COR-L47 (cell line): Measurements from ENCODE around the gene ASXL2.
"Not testable (repeated sequence)": the region's sequence is repeated elsewhere in the genome, so short reads cannot be mapped to it uniquely, and the experiment has no call there.

Experiments
- DNase-seq: peaks from one replicate; lab custom pipeline; 2025; lab: John Stamatoyannopoulos, UW

Gene ASXL2

GRCh38 chr2:25833566-25833965 lies 44.7 kb downstream of the ASXL2 start:
- DNase-seq, result no peak

DNA sequence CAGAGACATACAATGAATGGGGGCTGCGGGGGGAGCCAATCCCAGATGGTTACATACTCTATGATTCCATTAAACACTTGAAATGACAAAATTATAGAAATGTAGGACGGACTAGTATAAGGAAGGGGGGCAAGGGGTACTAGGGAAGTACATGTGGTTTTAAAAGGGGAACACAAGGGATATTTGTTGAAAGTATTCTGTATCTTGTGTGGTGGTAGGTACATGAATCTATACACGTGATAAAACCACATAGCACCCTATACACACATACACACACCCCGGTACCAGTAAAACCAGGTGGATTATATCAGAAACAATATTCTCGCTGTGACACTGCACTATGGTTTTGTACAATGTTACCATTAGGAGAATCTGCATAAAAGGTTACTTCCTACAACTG lies 45.4 kb downstream of the ASXL2 start:
- DNase-seq, result no peak

DNA sequence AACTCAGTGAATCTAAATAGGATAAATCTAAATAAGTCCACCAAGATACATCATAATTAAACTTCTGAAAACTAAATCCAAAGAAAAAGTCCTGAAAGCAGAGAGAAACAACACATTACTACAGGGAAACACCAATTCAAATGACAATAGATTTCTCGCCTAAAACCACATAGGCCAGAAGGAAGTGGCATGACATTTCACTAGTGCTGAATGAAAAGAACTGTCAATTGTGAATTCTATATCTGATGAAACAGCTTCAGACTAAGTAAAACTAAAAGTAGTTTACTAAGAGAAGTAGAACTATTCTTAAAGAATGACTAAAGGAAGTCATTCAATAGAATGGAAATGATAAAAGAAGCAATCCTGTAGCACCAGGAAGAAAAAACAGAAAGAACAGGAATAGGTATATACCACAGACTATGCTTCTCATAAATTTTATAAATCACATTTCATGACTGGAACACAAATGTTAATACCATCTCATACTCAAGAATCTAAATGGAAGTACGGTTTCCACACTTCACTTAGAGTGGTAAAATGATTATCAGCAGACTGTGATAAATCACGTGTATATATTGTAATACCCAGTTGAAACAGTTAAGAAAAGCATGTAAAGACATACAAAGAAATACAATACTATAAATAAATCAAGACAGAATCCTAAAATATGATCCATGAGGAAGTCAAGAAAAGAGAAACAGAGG lies 46.4 kb downstream of the ASXL2 start:
- no peak for DNase-seq

DNA sequence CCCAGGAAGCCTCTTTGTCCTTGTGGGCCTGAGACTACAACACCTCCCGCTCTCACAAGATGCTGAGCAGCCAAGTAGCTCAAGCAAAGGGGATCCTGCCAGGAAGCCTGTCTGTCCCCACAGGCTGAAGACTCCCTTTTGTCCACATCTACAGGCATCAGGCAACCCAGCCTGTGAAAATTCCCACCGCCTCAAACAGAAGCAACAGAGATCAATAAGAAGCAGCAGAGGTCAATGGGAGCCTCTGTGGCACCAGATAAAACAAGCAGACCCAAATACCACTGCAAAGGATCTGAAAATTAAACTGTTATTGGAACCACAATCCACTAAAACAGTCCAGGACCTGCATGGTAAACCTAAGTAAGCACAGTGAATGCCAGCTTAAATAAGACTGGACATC lies 48.5 kb downstream of the ASXL2 start:
- DNase-seq, result no peak

DNA sequence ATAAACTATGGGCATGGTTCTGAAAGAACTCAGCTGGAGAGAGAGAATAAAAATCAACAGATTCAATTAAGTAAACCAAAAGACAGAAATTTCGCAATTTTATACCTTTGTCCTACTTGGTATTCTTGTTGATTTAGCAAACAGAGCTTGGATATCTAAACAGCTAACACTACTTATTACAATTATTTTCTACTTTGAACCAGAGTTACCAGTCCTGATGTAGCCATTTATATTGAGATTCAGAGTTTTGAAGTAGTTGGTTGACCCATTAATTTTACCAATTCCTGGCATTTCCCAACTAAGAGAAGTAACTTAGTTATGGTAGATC lies 48.9 kb downstream of the ASXL2 start:
- DNase-seq, result no peak

DNA sequence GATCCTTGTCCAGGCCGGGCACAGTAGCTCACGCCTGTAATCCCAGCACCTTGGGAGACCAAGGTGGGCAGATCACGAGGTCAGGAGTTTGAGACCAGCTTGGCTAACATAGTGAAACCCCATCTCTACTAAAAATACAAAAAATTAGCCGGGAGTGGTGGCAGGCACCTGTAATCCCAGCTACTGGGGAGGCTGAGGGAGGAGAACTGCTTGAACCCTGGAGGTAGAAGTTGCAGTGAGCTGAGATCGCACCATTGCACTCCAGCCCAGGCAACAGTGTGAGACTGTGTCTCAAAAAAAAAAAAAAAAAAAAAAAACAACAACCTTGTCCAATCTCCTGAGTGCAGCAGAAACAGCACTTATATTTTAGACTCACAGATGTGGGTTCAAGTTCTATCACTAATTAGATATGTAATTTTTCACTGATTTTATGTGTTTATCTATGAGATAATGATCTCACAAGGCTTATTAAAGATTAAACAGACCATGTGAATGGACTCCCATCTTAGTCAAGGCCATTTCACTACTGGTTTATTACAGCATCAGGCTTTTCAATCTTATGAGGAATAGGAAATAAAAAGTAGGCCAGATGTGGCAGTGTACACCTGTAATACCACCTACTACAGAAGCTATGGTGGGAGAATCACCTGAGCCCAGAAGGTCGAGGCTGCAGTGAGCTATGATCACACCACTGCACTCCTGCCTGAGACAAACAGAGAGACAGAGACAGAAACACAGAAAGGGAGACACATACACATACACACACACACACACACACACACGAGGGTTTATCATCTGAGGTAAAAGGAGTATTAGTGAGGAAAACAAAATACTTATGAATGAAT lies 49.5 kb downstream of the ASXL2 start:
- DNase-seq, result not testable (repeated sequence)

- DNase-seq, result no peak
Measured at GRCh38 chr2:25825238-25825637, 53.0 kb downstream of the ASXL2 start.

DNA sequence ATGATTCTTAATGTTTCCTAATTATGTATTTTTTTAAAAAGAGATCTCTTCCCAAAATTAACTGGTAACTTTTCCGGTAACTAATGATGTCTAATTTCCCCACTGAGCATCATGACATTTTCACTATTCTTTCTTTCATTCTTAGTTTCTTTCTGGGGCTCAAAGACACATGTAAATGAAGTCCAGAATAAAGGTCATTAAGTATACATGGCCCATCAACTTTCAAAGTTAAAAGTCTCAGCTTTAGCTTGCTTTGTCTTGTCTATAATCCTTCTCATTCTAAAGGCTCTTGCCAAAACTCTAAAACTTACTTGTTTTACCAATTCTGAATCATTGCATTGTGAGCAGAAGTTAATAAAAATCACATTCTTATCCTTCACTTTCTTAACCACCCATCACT lies 53.6 kb downstream of the ASXL2 start:
- no peak for DNase-seq

DNA sequence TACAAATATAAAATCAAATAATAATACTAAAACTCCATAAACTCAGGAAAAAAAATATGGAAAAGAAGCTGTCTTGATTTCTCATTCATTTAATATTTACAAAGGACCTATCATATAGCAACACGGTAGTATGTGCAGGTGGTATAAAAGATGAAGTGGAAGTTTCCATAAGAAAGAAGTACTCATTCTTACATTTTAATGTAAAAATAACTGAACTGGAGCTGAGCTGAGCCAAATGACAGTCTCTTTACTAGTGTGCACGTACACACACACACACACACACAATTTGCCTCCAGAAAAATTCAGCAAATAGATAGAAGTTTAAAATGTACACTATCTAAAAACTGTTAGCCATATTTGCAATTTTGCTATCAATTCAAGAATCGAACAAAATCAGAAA lies 54.1 kb downstream of the ASXL2 start:
- no peak for DNase-seq

DNA sequence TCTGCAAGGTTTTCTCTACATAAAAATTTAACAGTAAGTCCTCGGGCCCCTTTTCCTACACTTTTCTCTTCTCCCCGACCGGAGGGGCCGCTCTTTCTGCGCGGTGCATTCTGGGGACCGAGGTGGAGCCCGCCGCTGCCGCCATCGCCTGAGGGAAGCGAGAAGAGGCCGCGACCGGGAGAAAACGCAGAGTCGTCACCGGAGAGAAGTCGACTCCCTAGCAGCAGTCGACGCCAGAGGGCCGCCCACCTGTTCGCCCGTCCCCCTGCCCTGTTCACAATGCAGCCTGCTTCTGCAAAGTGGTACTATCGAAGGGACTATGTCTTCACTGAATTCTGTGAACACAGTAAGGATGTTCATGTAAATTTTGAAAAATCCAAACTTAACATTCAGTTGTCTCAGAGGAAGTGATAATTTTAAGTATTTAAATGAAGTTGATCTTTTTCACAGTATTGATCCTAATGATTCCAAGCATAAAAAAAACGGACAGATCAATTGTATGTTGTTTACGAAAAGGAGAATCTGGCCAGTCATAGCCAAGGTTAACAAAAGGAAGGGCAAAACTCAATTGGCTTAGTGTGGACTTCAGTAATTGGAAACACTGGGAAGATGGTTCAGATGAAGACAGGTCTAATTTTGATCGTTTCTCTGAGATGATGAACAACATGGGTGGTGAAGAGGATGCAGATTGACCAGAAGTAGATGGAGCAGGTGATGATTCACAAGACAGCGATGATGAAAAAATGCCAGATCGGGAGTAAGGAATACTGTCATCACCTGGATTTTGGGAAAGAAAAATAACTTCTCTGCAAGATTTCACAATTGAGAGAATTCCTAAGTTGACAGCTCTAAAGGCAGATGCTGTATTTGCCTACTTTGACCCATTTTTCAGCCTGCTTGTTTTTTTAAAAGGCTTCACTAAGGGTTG lies 55.8 kb downstream of the ASXL2 start:
- no peak for DNase-seq

DNA sequence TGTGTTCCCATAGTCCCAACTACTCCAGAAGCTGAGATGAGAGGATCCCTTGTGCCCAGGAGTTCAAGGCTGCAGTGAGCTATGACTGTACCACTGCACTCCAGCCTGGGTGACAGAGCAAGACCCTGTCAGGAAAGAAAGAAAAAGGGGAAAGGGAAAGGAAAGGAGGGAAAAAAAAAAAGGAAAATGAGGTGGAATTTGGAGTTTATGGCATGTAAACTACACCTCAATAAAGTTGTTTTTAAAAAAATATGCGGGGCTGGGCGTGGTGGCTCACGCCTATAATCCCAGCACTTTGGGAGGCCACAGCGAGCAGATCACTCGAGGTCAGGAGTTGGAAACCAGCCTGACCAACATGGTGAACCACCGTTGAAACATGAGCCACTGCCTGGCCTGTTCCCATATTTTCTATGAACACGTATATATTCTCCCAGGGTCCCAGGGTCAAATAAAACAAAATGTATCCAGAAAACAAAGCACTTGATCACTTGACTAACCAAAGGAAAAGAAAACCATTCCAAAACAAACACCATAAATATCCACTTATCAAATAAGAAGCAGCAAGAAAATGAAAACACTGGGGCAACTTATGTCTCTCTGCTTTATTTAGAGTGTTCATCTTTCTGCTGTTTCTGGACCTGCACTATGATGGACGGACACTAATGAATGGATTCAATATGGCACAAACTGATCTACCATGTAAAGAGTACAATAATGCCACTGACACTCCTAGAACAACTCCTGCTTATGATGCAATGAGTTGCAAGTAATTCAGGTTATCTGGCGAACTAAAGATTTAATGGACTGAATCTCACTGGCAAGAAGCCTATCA lies 56.8 kb downstream of the ASXL2 start:
- DNase-seq, result no peak

- no peak for DNase-seq
Measured at GRCh38 chr2:25819597-25820039, 58.7 kb downstream of the ASXL2 start.

DNA sequence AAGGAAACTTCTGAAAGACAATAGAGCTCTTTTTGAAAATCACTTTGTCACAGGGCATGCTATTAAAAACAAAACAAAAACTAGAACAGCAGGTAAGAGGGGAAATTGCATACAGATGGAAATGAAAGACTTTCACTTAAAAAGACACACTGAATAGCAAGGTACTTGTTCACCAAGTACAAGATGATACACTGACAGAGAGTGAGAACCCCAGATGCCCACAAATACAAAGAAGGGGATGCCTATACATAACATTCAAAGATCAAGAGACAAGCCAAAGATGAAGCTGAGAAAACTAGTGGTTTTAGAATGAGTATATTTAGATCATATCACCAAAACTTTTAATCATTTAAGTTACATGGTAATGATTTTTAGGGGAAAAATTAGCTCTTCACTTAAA lies 60.7 kb downstream of the ASXL2 start:
- DNase-seq, result no peak

DNA sequence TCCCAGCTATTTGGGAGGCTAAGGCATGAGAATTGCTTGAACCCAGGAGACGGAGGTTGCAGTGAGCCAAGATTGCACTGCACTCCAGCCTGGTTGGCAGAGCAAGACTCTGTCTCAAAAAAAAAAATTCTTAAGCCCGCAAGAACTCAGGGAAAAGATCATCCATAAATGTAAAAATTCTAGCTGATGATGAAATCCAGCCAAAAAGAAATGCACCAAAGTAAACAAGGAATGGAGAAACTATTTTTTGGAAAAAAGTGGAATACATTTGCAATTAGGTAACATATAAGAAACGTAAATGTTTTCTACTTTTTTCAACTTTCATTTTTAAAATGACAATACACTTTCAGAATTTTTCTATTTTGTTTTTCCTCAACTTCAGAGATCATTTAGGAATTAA lies 61.3 kb downstream of the ASXL2 start:
- DNase-seq, result no peak

DNA sequence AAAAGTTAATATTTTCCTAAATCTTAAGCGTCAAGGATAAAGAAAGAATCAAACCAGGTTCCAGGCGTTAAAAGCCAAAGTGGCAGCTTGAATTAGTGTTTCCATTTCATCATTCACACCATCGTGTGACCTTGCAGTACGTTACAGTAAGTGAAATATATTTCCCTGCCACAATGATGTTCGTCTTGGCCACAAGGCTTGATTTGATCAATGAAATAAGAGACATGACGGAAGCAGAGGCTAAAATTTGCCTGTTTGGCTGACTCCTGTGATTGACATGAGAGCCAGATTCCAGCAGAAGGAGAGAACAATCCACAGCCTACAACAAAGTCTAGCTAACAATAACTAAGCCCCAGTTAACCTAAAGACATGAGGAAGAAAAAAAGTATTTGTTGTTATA lies 62.0 kb downstream of the ASXL2 start:
- DNase-seq, result no peak

- DNase-seq, result no peak
Measured at GRCh38 chr2:25814681-25815080, 63.6 kb downstream of the ASXL2 start.

DNA sequence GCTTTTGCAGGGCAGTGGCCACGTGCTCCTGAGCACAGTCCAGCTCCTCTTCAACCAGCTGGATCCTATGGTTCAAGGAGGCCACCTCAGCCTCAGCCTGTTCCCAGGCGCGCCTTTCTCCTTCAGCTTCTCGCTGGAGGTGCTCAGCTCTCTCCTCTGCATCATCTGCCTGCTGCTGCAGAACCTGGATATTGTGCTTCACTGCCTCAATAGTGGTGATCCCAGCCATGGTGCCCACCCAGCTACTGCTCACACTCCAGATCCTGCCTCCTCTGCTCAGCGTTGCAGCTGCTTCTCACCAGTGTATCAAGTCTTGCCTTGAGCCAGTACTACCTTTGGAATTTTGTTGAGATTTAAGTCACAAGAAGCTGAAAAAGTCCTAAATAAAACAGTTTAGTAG lies 67.9 kb downstream of the ASXL2 start:
- no peak for DNase-seq

GRCh38 chr2:25809646-25810045 lies 68.6 kb downstream of the ASXL2 start:
- DNase-seq, result no peak

DNA sequence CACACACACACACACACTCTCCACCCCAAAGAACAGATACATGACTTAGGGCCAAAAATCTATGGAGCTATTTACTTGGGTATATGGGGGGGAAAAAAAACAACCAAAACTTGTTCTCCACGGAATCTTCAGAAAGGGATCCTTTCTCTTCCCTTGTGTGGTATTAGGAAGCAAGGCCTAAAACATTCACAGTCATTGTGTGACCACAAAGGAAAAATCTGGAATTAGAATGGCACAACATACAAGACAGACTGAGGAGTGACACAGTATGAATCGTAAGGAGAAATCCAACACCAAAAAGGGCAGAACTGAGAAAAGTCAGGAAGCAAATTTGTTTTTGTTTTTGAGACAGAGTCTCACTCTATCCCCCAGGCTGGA lies 70.3 kb downstream of the ASXL2 start:
- no peak for DNase-seq

- no peak for DNase-seq
Measured at GRCh38 chr2:25806941-25807340, 71.3 kb downstream of the ASXL2 start.

GRCh38 chr2:25805987-25806386 lies 72.3 kb downstream of the ASXL2 start:
- DNase-seq, result no peak

DNA sequence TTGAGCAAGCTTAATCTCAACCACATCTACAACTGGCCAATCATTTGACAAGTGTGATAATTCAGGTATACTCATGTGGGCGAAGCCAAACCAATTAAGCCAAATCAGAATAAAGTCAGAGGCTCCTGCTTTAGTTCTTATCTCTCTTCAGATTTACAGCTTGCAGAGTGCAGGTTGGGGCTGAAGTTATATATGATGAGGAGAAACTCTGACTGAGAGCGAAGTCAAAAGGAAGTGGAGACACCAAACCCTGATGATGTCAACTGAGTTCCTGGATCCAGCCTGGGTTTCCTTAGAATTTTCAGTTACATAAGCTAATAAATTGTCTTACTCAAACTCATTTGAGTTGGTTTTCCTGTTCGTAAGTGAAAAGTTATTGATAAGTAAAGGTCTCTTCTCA lies 73.9 kb downstream of the ASXL2 start:
- no peak for DNase-seq
